Amygdala (tissue), 56 donors: ENCODE data around the gene SLC36A2.
"Not testable (repeated sequence)": the region's sequence is repeated elsewhere in the genome, so short reads cannot be mapped to it uniquely, and the experiment has no call there.

Experiments
- DNase-seq, 56 donors: peaks; one replicate each; lab custom pipeline; 2025; lab: John Stamatoyannopoulos, UW

SLC36A2 gene

DNA sequence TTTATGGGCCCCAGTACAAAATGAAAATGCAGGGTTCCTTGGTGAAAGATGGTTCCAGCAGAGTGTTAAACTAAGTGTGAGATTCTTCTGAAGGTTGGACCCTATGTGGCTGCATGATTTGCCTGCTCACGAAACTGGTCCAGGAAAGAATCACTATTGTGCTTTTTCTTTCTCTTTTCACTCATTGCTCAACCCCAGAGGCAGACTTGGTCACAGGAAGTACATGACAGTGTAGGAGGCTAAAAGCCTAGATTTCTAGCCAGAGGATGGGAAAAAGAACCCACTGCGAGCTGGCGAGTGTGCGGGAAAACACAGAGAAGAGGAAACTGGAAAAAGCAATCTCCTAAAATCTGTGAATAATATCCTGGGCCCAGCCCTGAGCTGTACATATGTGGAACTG lies 18.6 kb downstream of the SLC36A2 start:
- DNase-seq = no peak

DNA sequence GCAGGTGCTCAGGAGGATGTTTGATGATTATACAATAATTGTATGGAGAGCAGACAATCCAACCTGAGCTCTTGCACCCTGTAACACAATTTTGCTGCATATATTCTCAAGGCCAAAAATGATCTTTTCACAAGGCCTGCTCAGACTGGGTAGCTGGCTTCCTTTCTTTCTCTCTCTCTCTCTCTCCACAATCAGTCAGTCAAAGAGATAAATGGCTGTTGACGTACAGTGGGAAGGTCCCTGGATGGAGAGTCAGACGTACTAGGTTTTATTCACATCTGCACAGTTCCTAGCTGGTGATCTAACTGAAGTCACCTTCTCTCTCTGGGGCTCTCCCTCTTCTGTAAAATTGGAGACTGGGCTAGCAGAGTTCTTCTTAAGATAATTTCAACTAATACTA lies 19.8 kb downstream of the SLC36A2 start:
- DNase-seq = no peak

DNA sequence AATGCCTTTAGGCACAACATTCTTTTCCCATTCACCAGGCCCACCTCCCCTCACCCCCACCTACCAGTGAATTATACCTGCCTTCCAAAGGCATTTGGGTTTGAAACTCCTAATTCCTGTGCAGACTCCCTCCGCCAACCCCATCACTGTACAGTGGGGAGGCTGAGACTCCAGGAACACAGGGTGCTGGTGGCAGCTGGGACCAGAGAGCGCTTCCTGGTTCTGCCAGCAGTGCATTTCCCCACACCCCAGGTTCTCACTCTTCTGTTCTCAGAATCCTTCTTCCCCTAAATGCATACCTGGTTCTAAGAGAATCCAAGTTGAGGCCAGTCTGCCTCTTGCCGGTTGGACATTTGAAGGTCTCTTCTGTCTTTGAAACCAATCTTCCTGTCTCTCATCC lies 21.1 kb downstream of the SLC36A2 start:
- no peak for DNase-seq

DNA sequence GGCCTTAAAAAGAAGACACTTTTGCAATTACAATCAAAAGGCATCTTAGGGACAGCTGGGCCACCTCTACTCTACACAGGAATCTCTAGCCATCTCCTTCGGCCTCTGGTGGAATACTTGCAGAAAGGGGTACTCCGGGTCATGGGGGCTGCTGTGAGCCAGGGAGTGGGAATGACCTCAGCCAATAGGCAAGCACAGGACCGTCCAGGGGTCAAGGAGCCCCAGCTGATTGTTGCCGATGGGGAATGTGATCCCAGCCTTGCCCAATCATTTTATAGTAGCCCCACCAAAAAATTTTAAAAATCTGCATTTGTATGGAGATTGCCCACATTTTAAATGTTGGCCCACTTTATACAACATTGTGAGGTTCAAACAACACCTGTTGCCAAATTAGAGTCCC lies 26.9 kb downstream of the SLC36A2 start:
- no peak for DNase-seq

DNA sequence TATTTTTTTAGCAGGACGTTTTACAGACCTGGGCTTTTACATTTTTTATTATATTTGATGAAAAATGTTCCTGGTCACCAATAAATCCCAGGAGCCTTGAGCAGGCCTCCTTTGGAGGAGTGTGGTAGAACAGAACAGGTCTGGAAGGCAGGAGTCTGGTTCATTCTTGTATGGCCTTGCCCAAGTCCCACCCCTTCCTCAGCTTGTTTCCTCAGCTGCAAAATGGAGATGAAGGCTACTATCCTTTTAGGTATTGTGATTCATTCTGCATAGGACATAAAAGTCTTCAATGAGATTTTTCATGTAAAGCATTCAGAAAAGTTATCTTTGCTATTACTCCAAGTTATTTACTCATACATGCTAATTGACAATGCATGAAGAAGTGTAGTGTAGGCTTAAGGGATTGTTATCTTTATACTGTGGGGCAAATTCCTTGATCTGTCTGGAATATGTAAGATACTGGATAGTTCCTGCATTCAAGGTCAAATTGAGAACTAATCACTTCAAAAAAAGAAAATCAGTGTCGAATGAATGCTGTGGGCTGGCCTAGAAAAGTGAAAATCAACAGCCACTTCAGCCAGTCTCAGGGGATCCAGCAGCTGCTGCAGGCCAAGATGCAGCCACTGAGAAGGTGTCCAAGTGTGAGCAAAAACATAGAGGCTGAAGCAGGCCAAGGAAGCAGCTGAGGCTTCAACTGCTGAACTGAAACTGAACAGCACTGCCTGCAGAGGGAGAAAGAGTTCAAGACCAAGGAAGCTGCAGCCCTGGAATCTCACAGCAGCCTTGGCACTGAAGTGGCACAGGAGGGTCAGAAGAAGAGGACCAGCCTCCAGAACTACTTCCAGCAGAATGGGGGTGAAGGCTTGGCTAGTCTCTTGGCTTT lies 28.3 kb downstream of the SLC36A2 start:
- DNase-seq = peak in 5 of 56 donors; percentile 3 to 15 (median 9)

DNA sequence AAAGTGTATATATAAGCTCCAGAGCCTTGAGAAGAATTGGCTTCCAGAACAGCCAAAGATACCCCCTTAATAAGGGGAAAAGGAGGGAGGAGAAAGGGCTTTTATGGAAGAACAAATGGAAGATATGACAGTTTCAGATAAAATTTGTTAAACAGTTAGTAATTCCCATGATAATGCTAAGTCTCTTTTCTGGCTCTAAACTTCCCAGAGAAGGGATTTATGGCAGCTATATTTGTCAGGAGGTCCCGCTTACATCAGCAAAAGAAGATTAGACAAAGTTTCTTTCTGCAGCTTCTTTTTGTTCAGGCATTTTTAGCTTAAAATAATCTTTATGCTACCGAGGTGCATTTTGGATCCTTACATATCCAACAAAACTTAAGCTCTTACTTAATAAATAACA lies 29.5 kb downstream of the SLC36A2 start:
- no peak for DNase-seq

DNA sequence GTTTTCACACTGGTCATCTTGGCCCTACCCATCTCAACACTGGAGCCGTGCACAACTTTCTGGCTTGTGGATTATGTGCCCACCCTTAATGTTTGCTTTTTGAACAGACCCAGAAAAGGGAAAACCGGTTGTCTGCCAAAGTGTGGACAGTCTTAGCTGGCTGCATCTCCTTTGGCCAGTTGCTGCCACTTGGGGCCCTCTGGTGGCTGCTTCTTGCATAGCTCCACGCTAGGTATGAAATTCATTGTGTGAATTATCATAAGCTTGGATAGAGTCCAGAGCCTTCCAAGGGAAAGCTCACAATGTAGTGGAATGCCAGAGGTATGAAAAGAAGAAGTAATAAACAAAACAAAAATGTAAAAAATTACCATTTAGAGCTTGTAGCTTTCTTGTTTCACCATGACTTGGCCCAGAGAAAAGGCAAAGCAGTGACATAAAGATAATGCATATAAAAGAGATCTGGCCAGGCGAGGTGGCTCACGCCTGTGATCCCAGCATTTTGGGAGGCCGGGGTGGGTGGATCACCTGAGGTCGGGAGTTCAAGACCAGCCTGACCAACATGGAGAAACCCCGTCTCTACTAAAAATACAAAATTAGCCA lies 31.3 kb downstream of the SLC36A2 start:
- peak in 23 of 56 donors; percentile 0 to 65 (median 20) for DNase-seq

DNA sequence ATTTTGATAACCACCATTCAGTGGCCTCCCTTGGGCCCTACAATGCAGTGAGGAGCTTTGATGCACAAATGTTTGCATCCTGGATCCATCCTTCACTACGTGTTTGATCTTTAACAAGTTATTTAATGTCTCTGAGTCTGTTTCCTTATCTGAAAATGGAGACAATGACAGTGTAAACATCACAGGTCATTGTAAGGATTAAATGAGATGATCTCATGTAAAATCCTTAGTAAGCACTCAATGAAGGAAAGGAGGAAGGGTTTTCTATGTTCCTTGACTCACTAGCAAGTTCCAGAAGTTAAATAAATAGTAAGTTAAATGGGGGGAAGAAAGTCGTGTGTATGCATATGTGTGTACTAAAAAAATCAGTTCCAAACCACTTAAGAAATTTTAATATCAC lies 34.0 kb downstream of the SLC36A2 start:
- DNase-seq = no peak

DNA sequence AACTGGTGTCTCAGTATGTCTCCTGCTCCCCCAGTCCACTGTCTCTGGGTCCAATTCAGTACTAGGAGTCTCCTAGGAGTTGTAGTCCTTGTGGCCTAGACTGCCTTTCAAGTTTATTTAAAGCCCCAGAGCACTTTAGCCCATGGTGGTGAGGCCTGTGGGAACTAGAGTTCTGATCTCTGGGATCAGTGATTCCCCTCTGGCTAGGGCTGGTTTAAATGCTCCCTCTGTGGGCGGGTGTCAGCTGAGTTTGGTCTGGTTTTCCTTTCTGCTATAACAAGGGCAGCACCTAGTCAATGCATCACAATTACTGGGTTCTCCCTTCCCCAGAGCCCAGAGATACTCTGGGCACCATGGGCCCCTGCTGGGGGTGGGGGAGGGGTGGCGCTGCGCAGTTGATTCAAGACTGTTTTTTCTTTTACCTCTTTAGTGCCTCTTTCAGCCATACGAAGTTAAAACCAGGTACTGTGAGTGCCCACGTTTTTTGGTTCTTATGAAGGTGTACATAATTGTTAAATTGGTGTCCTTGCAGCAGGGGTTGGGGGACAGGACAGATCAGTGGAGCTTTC lies 34.5 kb downstream of the SLC36A2 start:
- DNase-seq = no peak

DNA sequence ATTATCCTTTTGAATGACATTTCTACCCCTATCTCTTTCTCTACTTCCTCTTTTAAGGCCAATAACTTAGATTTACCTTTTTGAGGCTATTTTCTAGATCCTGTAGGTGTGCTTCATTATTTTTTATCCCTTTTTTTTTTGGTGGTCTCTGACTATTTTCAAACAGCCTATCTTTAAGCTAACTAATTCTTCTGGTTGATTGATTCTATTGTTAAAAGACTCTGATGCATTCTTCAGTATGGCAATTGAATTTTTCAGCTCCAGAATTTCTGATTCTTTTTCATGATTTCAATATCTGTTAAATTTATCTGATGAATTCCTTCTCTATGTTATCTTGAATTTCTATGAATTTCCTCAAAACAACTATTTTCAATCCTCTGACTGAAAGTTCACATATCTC lies 36.4 kb downstream of the SLC36A2 start:
- no peak for DNase-seq

DNA sequence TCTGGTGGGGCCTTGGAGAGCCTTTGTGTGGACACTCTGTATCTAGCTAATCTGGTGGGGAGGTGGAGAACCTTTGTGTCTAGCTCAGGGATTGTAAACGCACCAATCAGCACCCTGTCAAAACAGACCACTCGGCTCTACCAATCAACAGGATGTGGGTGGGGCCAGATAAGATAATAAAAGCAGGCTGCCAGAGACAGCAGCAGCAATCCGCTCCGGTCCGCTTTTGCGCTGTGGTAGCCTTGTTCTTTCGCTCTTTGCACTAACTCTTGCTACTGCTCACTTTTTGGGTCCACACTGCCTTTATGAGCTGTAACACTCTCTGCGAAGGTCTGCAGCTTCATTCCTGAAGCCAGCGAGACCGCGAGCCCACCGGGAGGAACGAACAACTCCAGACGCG lies 37.5 kb downstream of the SLC36A2 start:
- DNase-seq = not testable (repeated sequence)

DNA sequence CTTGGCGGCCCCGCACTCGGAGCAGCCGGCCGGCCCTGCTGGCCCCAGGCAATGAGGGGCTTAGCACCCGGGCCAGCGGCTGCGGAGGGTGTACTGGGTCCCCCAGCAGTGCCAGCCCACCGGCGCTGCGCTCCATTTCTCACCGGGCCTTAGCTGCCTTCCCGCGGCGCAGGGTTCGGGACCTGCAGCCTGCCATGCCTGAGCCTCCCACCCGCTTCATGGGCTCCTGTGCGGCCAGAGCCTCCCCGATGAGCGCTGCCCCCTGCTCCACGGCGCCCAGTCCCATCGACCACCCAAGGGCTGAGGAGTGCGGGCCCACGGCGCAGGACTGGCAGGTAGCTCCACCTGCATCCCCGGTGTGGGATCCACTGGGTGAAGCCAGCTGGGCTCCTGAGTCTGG lies 38.1 kb downstream of the SLC36A2 start:
- not testable (repeated sequence) for DNase-seq

DNA sequence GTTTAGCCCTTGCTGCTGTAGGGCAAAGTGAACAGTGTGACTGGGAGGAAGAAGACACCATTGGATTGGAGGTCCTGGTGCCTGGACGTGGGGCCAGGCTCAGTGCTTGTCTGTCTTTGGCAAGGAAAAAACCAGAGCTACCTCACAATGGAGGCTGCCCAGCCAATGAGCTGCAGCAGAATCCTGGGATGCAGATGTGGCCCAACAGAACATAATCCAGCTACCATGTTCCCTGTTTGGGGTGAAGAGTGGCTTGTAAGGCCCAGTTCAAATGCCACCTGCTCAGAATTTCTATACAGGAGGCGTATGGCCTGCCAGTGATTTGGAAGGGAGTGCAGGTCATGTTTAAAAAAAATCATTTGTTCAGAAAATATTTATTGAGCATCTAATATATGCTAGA lies 43.7 kb downstream of the SLC36A2 start, which contains the start of gene SLC36A3:
SLC36A3 (minus strand) TSS at position 101 of the 400 bp plus-strand sequence. CDS start 412 bp downstream, outside the sequence.
- no peak for DNase-seq

DNA sequence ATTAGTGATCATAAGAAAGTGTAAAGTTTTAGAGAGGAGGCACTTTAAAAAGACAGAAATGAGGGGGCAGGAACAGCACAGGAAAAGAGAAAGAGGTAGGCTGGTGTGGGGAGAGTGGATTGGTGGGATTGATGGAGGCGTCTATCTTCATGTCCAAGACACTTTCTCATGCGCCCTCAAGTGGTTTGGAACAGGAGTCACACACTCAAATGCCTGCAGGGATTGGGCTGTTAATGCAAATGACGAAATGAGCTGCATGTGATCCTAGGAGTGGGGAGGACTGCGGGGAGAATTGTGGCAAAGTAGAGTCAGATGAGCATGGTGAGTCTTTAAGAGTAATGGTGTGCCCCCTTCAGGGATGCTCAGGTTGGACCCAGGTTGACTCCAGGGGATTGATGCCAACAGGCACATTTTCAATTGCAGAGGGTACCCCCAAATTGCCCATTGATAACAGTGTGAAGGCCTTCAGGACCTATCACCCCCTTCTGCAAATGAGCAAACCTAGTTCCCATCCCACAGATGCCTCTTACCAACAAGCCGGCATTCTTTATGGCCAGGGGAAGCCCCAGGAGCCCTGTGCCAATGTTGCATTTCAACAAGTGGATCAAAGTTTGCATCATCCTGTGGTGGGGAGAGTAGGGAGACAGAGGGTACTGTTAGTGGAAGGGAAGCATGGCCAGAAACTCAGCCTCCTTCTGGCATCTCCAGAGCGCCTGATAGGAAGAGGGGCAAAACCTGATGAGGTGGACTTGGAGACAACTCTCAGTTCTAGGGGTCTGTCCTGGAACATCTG lies 49.1 kb downstream of the SLC36A2 start:
- no peak for DNase-seq

DNA sequence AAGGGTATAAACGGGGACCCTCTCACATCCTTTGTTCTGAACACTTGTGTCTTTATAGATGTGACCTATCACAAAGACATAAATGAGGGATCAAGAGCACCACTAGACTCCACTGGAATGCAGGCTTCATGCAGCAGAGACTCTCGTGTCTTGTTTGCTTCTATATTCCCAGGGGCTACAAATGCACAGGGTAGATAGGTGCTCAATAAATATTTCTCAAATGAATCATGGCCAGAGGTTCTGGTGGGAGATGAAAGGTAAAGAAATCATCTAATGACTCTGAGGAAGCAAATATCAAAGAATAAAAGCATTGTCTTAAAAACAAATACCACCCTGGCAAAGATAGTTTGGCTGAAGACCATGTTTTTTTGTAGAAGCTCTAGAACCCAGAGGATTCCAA lies 50.4 kb downstream of the SLC36A2 start:
- no peak for DNase-seq

DNA sequence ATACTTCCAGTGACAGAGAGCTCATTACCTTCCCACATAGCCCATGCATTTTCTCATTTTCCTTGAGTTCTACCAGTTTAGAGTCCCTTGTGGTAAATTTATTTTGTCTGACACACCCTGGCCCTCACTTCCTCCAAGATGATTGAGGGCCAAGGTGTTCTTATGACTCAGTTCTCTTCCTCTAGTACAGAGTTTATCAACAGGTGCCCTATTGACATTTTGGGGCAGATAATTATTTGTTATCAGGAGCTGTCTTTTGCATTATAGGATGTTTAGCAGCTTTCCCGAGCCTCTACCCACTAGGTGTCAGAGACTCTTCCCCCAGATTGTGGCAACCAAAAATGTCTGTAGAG lies 50.9 kb downstream of the SLC36A2 start:
- DNase-seq = no peak

DNA sequence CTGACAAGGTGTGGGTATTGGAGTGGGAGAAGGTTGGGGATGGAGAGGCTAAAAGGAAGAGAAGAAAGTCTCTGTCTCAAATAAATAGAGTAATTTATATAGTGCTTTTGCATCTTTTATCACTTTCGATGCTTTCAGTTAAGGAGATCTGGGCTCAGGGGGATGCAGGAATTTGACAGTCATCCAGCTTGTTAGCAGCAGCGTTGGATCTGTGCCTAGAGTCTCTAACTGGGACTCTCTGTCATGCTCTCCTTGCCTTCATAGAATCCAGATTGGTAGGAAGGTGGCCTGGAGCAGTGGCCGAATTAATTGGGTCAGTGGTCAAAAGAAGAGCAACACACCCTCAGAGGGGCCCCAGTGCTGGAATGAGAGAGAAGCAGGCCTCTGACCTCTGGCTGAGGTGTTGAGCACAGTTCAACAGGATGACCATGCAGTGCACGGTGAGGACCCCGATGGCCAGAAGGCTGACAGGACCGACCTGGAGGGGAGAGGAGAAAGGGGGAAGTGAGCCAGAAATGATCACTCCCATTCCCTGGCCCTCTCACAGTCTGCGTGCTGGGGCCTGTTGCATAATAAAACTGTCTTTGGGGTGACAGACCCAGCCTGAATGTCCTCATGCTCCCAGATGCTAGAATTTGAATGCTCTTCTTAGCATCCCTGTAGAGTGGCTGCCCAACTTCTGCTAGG lies 51.4 kb downstream of the SLC36A2 start:
- peak in 1 of 56 donors; percentile 2 for DNase-seq

DNA sequence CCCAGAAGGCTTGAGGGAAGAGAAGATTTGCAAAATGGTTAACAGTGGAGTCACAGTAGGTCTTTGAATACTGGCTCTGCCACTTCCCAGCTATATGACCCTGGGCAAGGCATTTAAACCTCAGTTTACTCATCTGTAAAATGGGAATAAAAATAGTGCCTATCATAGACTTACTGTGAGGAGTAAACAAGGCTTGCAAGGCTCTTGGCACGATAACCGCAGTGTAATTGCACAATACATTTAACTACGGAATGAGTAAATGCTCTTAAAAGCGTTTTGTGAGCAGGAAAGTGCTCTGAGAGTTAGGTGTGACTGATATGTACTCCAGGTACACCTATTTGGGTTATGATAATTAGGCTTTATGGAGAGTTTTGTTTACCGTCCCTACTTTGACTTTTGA lies 52.2 kb downstream of the SLC36A2 start:
- DNase-seq = no peak

DNA sequence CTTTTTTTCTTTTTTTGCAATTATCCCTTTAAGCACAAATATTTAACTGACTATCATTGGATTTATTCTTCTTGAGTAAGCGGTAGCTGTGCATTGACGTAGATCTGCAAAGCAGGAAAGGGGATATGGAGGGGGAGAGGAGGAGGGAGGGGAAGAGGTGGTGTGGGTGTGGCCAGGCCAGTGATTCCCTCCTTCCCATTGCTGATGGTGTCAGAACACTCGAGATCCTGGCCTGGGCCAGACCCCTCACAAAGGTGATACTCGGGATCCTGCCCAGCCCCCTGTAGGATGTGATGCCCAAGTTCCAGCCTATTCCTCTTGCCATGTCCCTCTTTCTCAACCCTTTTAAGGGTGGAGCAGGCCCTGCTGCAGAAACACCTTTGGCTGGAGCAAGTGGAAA lies 53.7 kb downstream of the SLC36A2 start:
- DNase-seq = no peak

DNA sequence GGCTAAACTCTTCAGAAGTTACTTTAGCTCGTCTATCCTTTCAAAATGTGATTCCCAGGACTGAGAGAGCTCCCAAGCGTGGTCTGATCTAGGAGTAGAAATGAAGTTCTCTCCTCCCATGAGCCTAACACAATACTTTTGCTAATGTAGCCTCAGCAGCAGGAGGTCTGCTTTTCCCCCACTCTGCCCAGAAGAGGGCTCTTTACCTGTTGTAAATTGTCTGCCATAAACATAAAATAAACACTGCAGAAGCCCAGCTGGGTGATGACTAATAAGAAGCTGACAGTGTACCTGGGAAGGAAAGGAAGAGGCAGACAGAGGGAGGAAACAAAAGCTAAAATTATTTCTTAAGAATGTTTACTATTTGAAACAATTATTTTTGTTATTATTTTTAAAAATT lies 59.2 kb downstream of the SLC36A2 start:
- no peak for DNase-seq
